Liver (tissue), 9 donors: ENCODE measurements around the gene ZNF2. TPM values are rescaled to one million over a fixed set of nuclear protein-coding genes. Genes with fewer than 3 reads are reported as not detected.

ENCODE experiments used
- DNase-seq: peaks from one replicate; pipeline ENCODE4 v3.0.0-alpha.2; 2017; ENCODE audit warnings: low spot score
- H3K27ac ChIP-seq, 2 donors: one replicate each; pipeline ENCODE4 v1.7.0; 2013; ENCODE audit warnings: inconsistent platforms in 2 of 2, low read length in 2 of 2, control low read depth in 1 of 2, low read depth in 1 of 2, mild to moderate bottlenecking in 1 of 2
- H3K27me3 ChIP-seq, 4 donors: one replicate each; pipeline versions ENCODE4 v1.6.1 to v1.7.0; 2013; ENCODE audit warnings: low read length in 3 of 4, inconsistent platforms in 1 of 4, mild to moderate bottlenecking in 1 of 4, moderate library complexity in 1 of 4; ENCODE audit not compliant: control insufficient read depth in 4 of 4, insufficient read depth in 4 of 4
- H3K36me3 ChIP-seq, 4 donors: one replicate each; pipeline versions ENCODE4 v1.6.1 to v1.7.0; 2013; ENCODE audit warnings: low read length in 3 of 4, mild to moderate bottlenecking in 3 of 4, low read depth in 1 of 4, moderate library complexity in 1 of 4; ENCODE audit not compliant: control insufficient read depth in 4 of 4, insufficient read depth in 3 of 4
- H3K4me1 ChIP-seq, 4 donors: one replicate each; pipeline versions ENCODE4 v1.6.1 to v1.7.0; 2013; ENCODE audit warnings: low read length in 3 of 4, mild to moderate bottlenecking in 3 of 4, moderate library complexity in 1 of 4; ENCODE audit not compliant: control insufficient read depth in 4 of 4, insufficient read depth in 4 of 4
- H3K4me3 ChIP-seq, 3 donors: one replicate each; pipeline versions ENCODE4 v1.6.1 to v1.7.0; 2013; ENCODE audit warnings: low read length in 3 of 3, control low read depth in 1 of 3, low read depth in 1 of 3, mild to moderate bottlenecking in 1 of 3
- H3K9ac ChIP-seq, 2 donors: one replicate each; pipeline ENCODE4 v1.7.0; 2013; ENCODE audit warnings: low read length in 2 of 2, mild to moderate bottlenecking in 2 of 2, moderate library complexity in 2 of 2, control low read depth in 1 of 2, low read depth in 1 of 2
- H3K9me3 ChIP-seq, 4 donors: one replicate each; pipeline versions ENCODE4 v1.6.1 to v1.7.0; 2013; ENCODE audit warnings: low read length in 3 of 4; ENCODE audit not compliant: control insufficient read depth in 4 of 4
- FOXA1 ChIP-seq: IDR thresholded peaks from 2 replicates; pipeline ENCODE4 v1.6.1; 2016; ENCODE audit warnings: antibody characterized with exemption
- GABPA ChIP-seq, 2 donors: IDR thresholded peaks in 1 of 2; conservative IDR thresholded peaks in 1 of 2; 2 replicates each; pipeline ENCODE4 v1.6.1; 2016; ENCODE audit warnings: antibody characterized with exemption in 2 of 2, mild to moderate bottlenecking in 1 of 2, moderate library complexity in 1 of 2
- HNF4A ChIP-seq, 2 donors: conservative IDR thresholded peaks; 2 replicates each; pipeline ENCODE4 v1.6.1; 2016; ENCODE audit warnings: antibody characterized with exemption in 2 of 2, mild to moderate bottlenecking in 2 of 2
- HNF4G ChIP-seq: IDR thresholded peaks from 2 replicates; pipeline ENCODE4 v1.6.1; 2016; ENCODE audit warnings: antibody characterized with exemption
- JUND ChIP-seq, 2 donors: IDR thresholded peaks; 2 replicates each; pipeline ENCODE4 v1.6.1; 2016; ENCODE audit warnings: antibody characterized with exemption in 2 of 2
- NR2F2 ChIP-seq: IDR thresholded peaks from 2 replicates; pipeline ENCODE4 v1.6.1; 2016; ENCODE audit warnings: antibody characterized with exemption
- RXRA ChIP-seq, 2 donors: IDR thresholded peaks; 2 replicates each; pipeline ENCODE4 v1.6.1; 2017 to 2018; ENCODE audit warnings: antibody characterized with exemption in 2 of 2, mild to moderate bottlenecking in 1 of 2
- SP1 ChIP-seq: IDR thresholded peaks from 2 replicates; pipeline ENCODE4 v1.6.1; 2018; ENCODE audit warnings: antibody characterized with exemption, mild to moderate bottlenecking
- TAF1 ChIP-seq: conservative IDR thresholded peaks from 2 replicates; pipeline ENCODE4 v1.6.1; 2016; ENCODE audit warnings: antibody characterized with exemption, mild to moderate bottlenecking
- YY1 ChIP-seq: IDR thresholded peaks from 2 replicates; pipeline ENCODE4 v1.6.1; 2016; ENCODE audit warnings: antibody characterized with exemption, mild to moderate bottlenecking
- WGBS: extraction: QIAGEN DNeasy Blood & Tissue Kit; methylation state at CpG from one replicate; pipeline ENCODE4 v1.1.7; 2013; 5-methylcytosine and 5-hydroxymethylcytosine counted together
- polyA plus RNA-seq, 2 donors: library from polyadenylated mRNA; stranded (reverse) in 1 of 2; unstranded in 1 of 2; fragments of 200-250 nt in 1 of 2; fragments of >200 nt in 1 of 2; fragmentation: Nextera tagmentation in 1 of 2; extraction: Ambion mirVana in 1 of 2; gene quantifications; one replicate each; pipeline versions ENCODE4 v1.2.1 to v1.2.3, GENCODE V29; 2013 to 2015
- total RNA-seq, 2 donors: library from RNA; depleted of rRNA; stranded (reverse); fragments of >200 nt; gene quantifications; one replicate each; pipeline ENCODE4 v1.2.3, GENCODE V29; 2014
- TF ChIP-seq, protein P1 (sequence below): IDR thresholded peaks from 2 replicates; pipeline ENCODE4 v1.6.1; 2016; ENCODE audit warnings: antibody characterized with exemption
- TF ChIP-seq, protein P2 (sequence below): IDR thresholded peaks from 2 replicates; pipeline ENCODE4 v1.6.1; 2016; ENCODE audit warnings: antibody characterized with exemption
- TF ChIP-seq, protein P3 (sequence below): IDR thresholded peaks from 2 replicates; pipeline ENCODE4 v1.6.1; 2016; ENCODE audit warnings: antibody characterized with exemption
- TF ChIP-seq, protein P4 (sequence below): IDR thresholded peaks from 2 replicates; pipeline ENCODE4 v1.6.1; 2016; ENCODE audit warnings: antibody characterized with exemption, mild to moderate bottlenecking
- TF ChIP-seq, protein P5 (sequence below): fragments of 150-350 bp; IDR thresholded peaks from 2 replicates; pipeline ENCODE4 v1.5.1; 2017; ENCODE audit warnings: improper control_type of control experiment, low read depth, low read length; ENCODE audit not compliant: missing input control
- donor health status: healthy.
- donor health status: healthy.
- donor health status: healthy.
- donor health status: healthy.
- donor health status: healthy.

ZNF2 gene
- total and polyA plus RNA-seq, 4 donors, result 1.0 to 3.0 (median 1.8) TPM

DNA sequence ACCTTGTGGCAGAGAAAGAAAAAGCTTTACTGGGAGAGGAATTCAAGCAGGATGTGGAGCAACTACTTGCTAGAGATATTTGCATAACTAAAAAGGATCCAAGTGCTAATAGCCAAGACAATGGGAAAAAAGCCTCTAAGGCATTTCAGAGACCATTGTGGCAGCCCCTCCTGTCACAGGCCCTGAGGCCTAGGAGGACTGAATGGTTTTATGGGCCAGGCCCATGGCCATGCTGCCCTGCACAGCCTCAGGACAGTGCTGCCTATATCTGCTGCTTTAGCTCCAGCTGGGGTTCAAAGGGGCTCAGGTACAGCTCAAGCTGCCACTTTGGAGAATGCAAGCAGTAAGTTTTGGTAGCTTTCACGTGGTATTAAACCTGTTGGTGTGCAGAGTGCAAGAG, 26.9 kb upstream of the ZNF2 start:
- Histone ChIP-seq H3K36me3 (peaks cover 0 to 3% (median 0%) of the 10 kb centered on the region in 4 donors), H3K27ac (no peak overlapping the region), H3K4me3 (peak overlapping the region in 2 of 3 donors; percentile 29 to 41), H3K27me3 (no peaks in the 10 kb centered on the region), H3K9me3 (peaks cover 19 to 37% (median 21%) of the 10 kb centered on the region in 4 donors), H3K4me1 (no peaks in the 10 kb centered on the region), H3K9ac (no peak overlapping the region)
- no peak for DNase-seq
- TF ChIP-seq, protein P1, sequence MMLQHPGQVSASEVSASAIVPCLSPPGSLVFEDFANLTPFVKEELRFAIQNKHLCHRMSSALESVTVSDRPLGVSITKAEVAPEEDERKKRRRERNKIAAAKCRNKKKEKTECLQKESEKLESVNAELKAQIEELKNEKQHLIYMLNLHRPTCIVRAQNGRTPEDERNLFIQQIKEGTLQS, result no peak
- TF ChIP-seq NR2F2 (no peak), YY1 (no peak), HNF4A (conservative IDR thresholded peaks at IDR 0.05) (no peak), TAF1 (no peak), GABPA (IDR thresholded peaks at IDR 0.05 in 1 of 2, conservative IDR thresholded peaks at IDR 0.05 in 1 of 2) (no peak), JUND (IDR thresholded peaks at IDR 0.05) (no peak), HNF4G (no peak), SP1 (no peak), RXRA (IDR thresholded peaks at IDR 0.05) (no peak), FOXA1 (no peak)
- TF ChIP-seq, protein P2, sequence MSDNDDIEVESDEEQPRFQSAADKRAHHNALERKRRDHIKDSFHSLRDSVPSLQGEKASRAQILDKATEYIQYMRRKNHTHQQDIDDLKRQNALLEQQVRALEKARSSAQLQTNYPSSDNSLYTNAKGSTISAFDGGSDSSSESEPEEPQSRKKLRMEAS, result no peak
- TF ChIP-seq, protein P3, sequence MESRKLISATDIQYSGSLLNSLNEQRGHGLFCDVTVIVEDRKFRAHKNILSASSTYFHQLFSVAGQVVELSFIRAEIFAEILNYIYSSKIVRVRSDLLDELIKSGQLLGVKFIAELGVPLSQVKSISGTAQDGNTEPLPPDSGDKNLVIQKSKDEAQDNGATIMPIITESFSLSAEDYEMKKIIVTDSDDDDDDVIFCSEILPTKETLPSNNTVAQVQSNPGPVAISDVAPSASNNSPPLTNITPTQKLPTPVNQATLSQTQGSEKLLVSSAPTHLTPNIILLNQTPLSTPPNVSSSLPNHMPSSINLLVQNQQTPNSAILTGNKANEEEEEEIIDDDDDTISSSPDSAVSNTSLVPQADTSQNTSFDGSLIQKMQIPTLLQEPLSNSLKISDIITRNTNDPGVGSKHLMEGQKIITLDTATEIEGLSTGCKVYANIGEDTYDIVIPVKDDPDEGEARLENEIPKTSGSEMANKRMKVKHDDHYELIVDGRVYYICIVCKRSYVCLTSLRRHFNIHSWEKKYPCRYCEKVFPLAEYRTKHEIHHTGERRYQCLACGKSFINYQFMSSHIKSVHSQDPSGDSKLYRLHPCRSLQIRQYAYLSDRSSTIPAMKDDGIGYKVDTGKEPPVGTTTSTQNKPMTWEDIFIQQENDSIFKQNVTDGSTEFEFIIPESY, result no peak
- TF ChIP-seq, protein P4, sequence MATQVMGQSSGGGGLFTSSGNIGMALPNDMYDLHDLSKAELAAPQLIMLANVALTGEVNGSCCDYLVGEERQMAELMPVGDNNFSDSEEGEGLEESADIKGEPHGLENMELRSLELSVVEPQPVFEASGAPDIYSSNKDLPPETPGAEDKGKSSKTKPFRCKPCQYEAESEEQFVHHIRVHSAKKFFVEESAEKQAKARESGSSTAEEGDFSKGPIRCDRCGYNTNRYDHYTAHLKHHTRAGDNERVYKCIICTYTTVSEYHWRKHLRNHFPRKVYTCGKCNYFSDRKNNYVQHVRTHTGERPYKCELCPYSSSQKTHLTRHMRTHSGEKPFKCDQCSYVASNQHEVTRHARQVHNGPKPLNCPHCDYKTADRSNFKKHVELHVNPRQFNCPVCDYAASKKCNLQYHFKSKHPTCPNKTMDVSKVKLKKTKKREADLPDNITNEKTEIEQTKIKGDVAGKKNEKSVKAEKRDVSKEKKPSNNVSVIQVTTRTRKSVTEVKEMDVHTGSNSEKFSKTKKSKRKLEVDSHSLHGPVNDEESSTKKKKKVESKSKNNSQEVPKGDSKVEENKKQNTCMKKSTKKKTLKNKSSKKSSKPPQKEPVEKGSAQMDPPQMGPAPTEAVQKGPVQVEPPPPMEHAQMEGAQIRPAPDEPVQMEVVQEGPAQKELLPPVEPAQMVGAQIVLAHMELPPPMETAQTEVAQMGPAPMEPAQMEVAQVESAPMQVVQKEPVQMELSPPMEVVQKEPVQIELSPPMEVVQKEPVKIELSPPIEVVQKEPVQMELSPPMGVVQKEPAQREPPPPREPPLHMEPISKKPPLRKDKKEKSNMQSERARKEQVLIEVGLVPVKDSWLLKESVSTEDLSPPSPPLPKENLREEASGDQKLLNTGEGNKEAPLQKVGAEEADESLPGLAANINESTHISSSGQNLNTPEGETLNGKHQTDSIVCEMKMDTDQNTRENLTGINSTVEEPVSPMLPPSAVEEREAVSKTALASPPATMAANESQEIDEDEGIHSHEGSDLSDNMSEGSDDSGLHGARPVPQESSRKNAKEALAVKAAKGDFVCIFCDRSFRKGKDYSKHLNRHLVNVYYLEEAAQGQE, result no peak
- TF ChIP-seq, protein P5, sequence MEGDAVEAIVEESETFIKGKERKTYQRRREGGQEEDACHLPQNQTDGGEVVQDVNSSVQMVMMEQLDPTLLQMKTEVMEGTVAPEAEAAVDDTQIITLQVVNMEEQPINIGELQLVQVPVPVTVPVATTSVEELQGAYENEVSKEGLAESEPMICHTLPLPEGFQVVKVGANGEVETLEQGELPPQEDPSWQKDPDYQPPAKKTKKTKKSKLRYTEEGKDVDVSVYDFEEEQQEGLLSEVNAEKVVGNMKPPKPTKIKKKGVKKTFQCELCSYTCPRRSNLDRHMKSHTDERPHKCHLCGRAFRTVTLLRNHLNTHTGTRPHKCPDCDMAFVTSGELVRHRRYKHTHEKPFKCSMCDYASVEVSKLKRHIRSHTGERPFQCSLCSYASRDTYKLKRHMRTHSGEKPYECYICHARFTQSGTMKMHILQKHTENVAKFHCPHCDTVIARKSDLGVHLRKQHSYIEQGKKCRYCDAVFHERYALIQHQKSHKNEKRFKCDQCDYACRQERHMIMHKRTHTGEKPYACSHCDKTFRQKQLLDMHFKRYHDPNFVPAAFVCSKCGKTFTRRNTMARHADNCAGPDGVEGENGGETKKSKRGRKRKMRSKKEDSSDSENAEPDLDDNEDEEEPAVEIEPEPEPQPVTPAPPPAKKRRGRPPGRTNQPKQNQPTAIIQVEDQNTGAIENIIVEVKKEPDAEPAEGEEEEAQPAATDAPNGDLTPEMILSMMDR, result no peak
- 84% methylated on average over 1 of the region's 1 CpG for WGBS

DNA sequence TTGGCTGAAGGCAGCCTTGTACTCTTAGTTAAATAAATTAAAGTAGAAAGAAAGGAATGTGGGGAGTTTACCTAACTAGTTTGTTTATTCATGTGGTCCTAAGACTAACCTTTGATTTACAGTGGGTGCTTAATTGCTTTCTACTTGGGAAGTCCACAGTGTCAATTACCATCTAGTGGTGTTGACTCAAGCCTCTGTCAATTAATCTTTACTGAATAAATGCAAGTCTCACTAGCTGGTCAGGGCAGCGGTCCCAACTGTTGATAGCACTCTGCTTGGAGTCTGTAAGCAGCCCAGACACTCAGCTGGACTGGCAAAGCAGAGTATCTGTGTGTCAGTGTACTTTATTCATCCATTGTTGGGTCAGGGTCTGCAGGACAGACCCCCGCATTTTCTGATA, 21.8 kb upstream of the ZNF2 start:
- Histone ChIP-seq H3K36me3 (peaks cover 0 to 20% (median 4%) of the 10 kb centered on the region in 4 donors), H3K4me3 (peak overlapping the region in 2 of 3 donors; percentile 9 to 42), H3K4me1 (no peaks in the 10 kb centered on the region), H3K27ac (no peak overlapping the region), H3K9me3 (peaks cover 51 to 65% (median 54%) of the 10 kb centered on the region in 4 donors), H3K27me3 (no peaks in the 10 kb centered on the region), H3K9ac (no peak overlapping the region)
- no peak for DNase-seq
- WGBS, result 95% methylated on average over 2 of the region's 2 CpGs
- TF ChIP-seq, protein P1, result no peak
- TF ChIP-seq FOXA1 (no peak), GABPA (IDR thresholded peaks at IDR 0.05 in 1 of 2, conservative IDR thresholded peaks at IDR 0.05 in 1 of 2) (no peak), TAF1 (no peak), NR2F2 (no peak), JUND (IDR thresholded peaks at IDR 0.05) (no peak), HNF4A (conservative IDR thresholded peaks at IDR 0.05) (no peak), SP1 (no peak), YY1 (no peak), RXRA (IDR thresholded peaks at IDR 0.05) (no peak)
- TF ChIP-seq, protein P5, result no peak
- TF ChIP-seq, protein P3, result no peak
